Hematopoietic multipotent progenitor cell treated with erythropoietin and hydrocortisone succinate and interleukin-3 and kit ligand, for 17 days (in vitro differentiated cells): Measurements from ENCODE around the gene TCEA2.

ENCODE experiments used
- DNase-seq: peaks from one replicate; pipeline ENCODE4 v3.0.0-alpha.2; 2015; ENCODE audit warnings: low spot score

Gene TCEA2

GRCh38 chr20:64065062-64065973 is 2.3 kb downstream of the TCEA2 start:
- no peak for DNase-seq

- no peak for DNase-seq
Observed at GRCh38 chr20:64065974-64066343, 3.0 kb downstream of the TCEA2 start.

DNA sequence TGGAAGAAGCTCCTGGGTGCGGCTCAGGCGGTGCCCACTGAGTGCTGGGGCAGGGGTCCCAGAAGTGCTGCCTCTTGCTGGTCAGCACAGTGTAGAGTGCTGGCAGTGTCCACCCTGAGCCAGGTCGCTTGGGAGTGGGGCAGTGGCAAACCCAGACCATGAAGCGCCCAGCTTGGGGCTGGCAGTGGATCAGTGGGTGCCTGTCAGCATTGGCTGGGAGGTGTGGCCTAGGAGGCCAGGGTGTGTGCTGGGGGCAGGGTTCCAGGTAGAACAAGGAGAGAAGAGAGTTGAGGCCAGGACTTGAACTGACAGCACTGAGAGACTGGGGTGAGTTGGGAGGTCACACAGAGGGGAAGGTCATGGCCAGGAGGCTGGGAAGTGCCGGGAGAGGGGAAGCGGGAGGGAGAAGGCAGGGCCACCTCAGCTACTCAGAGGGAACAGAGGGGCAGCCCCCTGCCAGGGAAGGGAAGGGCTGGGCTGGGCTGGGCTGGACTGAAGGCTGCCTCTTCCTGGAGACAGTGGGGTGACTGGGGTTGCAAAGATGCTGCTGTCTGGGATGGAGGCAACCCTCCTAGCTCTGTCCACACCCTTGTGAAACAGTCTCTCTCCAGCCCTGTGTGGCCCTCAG is 4.1 kb downstream of the TCEA2 start:
- DNase-seq: no peak

DNA sequence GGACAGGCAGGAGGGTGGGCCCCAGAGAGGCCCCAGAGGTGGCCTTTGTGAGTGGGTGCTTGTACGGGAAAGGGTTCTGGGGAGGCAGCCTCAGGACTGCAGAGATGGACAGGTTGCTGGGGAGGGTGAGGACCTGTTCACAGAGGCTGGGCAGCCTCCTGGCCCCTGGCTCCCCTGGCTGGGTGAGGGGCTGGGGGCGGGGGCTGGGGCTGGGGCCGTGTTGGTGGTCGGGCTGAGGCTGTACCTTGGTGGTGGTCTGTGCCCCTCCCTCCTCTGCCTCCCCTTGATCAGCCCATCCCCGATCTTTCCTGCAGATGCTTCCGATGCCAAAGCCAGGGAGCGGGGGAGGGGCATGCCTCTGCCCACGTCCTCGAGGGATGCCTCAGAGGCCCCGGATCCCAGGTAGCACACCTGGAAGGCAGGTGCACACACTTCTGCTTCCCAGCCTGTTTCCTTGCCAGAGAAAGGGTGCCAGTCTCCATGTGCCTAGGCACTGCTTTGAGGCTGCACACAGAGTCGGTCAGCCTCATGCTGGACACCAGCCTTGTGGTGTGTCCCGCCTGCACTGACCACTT is 4.8 kb downstream of the TCEA2 start:
- no peak for DNase-seq

DNA sequence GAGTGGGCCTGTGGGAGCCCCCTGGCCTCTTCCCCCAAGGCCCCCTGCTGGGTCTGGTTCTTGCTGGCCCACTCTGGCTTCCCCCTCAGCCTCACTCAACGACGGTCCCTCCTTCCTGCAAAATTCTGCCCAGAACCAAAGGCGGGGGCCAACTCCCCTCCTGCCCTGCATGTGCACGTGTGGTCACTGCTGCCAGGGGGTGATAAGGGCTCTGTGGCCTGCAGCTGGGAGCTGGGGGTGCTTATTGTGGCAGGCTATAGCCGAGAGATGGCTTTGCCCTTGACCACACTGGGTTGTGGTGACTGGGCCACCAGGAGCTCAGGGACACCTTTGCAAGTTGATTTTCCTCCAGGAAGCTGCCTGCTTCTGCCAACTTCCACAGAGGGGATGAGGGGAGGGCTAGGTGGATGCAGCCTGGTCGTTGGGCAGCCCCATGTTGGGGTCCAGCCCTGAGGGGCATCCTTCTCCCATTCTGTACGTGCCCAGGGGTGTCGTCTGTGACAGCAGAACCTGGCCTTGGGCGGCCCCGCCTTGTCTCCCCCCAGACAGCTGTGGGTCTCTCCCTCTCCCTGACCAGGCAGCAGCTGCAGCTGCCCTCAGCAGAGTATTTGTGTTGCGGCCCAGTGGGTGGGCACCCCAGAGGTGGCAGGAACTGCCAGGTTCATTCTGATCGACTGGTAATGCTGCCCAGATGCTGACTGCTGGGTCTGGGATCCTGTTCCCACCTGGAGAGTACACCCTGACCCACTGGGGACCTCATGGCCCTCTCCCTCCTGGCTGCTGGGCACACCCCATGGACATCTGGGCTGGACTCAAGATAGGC is 5.6 kb downstream of the TCEA2 start:
- no peak for DNase-seq

DNA sequence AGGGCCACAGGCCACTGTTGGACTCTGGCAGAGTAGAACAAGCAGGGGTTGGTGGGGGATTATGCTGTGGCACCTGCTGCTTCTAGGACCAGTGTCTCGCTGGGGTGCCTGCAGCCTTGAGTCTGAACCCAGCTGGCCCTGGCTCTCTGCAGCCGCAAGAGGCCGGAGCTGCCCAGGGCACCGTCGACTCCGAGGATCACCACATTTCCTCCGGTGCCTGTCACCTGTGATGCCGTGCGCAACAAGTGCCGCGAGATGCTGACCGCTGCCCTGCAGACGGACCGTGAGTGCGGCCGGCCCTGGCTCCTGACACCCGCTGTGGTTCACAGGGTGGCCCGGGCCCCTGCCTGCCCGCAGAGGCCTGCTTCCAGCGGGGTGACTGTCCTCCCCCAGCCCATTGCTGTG is 6.2 kb downstream of the TCEA2 start:
- DNase-seq: no peak

DNA sequence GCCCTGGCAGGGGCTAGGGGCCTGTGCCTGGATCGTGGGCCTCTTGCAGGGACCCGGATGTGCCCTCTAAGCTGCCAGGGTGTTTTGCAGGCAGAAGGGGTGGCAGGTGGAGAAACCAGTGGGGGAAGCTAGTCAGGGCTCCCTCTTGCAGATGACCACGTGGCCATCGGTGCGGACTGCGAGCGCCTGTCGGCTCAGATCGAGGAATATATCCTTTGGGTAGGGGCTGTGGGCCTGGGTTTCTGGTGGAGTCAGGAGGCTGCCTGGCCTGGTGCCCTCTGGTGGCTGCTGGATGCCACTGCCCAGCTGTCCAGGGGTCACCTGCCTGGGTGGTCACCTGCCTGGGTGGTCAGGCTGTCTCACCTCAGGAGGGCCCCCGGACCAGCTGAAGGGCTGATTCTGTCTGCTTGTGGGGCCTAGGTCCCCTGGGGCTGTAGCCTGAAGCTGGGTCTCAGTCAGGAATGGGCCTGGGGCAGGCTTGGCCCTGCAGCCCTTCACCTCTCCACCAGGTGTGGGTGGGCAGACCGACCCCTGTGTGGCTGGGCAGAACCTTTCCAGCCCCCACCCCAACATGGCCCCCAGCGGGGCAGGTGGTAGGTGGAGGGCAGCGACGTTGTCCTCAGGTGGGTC is 6.7 kb downstream of the TCEA2 start:
- no peak for DNase-seq

GRCh38 chr20:64070244-64070993 is 7.4 kb downstream of the TCEA2 start:
- DNase-seq: no peak

- no peak for DNase-seq
Observed at GRCh38 chr20:64071341-64072332, 8.6 kb downstream of the TCEA2 start.

DNA sequence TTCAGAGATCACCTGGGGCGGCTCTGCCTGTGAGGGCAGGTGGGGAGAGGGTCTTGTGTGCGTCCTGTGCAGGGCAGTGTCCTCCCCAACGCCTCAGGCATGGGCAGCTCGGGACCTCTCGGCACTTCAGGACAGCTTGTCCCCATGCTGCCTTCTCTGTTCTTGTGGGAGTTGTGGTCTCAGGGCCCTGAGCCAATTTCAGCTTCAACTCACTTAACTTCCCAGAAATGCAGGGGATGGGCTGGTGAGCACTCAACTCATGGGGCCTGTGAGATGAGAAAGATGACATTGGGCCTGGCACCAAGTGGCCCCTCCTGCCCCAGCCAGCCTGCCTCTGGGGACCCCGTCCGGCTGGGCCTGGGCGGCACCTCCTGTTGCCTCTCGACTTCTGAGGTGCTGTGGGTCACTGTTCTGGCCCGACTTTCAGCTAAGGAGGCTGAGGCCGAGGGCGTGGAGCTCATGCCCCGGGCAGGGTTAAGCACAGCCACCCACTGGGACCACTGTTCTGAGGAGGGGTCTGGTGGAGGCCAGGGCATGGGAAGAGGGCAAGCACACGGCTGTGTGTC is 9.6 kb downstream of the TCEA2 start:
- DNase-seq: no peak

DNA sequence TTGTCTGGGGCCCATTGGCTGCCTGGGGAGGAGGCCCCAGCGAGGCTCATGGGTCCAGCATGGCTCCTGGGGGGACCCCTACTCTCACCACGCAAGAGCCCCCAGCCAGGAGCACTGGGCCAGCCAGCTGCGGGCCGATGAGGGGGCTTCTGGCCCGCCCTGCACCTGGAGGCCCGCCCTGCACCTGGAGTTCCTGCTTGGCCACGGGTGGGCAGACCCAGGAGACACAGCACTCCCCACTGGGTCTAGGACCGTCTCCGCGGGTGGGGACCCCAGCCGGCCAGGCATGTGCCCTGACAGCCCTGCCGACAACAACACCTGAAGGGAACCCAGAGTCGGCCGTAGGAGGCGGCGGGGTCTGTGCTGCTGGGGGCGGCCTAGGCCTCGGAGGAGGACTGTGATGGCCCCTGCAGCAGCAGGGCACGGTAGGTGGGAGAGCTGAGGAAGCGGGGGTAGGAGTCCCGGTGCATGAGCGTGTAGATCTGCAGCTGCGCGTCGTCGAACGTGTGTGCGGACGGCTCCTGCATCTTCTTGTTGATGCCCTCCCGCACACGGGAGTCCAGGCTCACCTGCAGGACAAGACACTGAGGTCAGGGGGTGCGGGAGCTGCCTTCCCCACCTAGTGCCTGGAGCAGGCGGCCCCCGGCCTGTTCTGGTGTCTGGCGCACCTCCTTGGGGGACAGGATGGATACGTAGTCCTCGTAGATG is 10.6 kb downstream of the TCEA2 start:
- no peak for DNase-seq

DNA sequence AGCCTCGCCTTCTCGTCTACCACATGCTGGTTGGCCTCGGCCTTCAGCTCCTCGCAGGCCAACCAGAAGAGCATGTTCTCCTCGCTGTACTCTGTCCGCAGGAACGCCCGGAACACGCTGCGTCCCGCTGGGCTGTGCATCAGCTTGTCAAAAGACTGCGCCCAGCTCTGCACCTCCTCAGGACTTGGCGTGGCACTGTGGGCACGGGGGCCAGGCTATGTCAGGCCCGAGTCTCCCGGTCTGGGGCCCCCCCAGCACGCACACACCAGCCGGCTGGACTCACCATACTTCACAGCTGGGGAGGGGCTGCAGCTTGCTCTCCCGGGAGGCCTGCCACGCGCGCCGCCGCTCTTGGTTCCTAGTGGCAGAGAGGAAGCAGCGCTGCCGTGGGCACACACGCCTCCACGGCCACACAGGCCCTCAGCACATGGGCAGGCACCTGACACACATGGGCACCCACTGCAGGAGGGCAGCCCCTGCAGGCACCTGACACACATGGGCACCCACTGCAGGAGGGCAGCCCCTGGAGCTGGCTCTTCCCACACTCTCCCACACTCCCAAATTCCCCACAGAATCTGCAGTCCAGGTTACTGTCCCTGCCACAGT is 11.3 kb downstream of the TCEA2 start:
- DNase-seq: no peak

DNA sequence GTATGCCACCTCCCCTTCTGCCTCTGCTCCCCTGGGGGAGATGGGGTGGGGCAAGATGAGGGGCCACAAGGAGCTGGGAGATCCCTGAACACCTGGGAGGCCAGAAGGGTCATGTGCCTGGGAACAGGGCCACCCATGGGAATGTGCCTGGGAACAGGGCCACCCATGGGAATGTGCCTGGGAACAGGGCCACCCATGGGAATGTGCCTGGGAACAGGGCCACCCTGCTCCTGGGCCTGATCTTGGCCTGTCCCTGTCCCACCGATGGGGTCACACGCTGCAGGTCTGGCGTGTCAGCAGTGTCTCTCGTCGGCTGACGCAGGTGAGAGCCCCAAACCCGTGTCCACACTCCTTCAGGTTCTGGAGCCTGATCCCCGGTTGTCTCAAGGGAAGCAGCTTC is 12.0 kb downstream of the TCEA2 start:
- no peak for DNase-seq

DNA sequence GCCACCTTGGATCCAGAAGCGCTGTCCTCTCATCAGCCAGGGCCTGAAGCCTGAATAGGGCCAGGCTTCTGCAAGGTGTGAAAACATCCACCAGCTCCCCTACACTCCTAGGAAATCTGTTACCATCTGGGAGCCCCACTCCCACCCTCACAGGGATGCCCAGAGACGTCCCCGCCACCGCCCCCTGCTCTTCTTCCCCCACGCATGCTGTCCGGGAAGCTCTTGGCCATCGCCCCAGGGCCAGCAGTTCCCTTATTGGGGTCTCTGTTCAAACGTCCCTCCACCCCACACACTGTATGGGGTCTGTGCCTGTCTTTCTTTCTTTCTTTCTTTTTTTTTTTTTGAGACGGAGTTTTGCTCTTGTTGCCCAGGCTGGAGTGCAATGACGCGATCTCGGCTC is 12.6 kb downstream of the TCEA2 start:
- no peak for DNase-seq

GRCh38 chr20:64076061-64076997 is 13.3 kb downstream of the TCEA2 start:
- no peak for DNase-seq

GRCh38 chr20:64077094-64077493 is 14.1 kb downstream of the TCEA2 start:
- DNase-seq: no peak

DNA sequence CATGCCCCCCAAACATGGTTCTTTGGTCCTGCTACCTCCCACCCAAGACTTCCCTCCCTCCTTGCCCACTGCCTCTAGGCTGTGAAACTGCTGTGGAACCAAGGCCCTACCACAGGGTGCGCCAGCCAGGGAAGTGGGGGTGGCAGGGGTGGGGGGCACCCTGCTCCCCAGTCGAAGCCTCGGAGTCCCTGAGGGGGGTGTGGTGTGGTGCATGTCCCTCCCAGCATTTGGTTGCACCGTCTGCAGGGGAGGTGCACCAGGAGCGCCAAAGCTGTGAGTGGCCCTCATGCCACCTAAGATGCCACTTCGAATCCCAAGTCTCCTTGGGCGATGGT is 14.5 kb downstream of the TCEA2 start:
- no peak for DNase-seq
